A204.1 (cell line): Measurements from ENCODE around the gene CDH23.

Experiments used
- FAIRE-seq: peaks from 2 replicates; lab custom pipeline; 2012; peaks lifted over from hg19 to GRCh38; lab: Jason Lieb, UNC

The CDH23 gene

DNA sequence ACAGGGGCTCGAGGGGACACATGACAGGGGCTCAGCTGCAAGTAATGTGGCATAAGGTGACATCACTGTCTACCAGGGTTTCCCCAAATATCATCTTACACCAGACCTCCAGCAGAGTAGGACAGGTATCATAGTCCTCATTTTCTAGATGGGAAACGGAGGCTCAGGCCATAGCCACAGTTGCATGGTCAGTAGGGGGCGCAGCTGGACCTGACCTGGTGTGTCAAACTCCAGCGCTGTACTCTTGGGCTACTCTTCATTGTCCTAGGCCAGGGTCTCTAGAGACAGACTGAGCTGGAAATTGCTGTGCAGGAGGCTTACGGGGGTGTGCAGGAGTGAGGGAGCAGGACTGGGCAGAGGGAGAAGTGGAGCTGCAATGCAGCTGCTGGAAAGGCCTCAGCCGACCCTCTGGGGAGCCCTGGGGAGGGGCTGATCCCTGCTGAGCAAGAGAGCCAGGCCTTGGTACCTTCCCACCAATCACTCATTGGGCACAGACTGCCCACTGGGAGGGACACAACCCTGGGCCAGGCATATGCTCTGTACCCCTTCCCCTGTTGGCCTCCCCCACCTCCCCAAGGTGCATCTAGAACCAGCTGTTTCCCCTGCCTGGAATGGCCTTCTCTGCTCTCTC, 89.9 kb downstream of the CDH23 start:
- no peak for FAIRE-seq

DNA sequence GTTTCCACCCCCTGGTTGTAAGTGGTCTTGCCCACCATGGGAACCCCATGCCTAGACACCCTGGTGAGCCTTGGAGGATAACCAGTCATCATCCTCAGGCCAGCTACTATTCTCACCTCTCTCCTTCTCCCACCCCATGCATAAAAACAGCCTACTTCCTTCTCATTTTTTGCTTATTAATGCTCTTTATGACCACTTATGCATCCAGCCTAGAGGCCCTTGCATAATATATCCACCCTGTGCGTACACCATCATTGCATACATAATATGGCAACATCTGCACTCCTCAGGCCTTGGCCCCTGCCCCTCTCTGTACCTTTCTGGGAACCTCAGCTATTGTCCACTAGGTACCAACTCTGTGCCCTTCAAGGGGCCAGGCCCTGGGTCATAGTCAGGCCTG, 91.0 kb downstream of the CDH23 start:
- no peak for FAIRE-seq

DNA sequence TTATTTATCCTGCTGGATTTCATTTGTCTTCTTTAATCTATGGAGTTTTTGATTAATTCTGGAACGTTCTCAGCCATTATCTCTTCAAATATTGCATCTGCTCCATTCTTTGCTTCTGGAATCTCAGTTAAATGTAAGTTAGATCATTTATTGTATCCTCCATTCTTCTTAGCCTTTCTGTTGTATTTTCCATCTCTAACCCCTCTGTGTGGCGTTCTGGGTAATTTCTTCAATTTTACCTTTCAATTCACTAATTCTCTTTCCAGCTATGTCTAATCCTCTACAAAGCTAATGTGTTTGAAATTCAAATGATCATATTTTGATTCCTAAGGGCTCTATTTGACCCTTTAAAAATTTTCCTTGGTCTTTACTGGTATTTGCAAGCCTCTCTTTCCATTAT, 92.4 kb downstream of the CDH23 start:
- no peak for FAIRE-seq

DNA sequence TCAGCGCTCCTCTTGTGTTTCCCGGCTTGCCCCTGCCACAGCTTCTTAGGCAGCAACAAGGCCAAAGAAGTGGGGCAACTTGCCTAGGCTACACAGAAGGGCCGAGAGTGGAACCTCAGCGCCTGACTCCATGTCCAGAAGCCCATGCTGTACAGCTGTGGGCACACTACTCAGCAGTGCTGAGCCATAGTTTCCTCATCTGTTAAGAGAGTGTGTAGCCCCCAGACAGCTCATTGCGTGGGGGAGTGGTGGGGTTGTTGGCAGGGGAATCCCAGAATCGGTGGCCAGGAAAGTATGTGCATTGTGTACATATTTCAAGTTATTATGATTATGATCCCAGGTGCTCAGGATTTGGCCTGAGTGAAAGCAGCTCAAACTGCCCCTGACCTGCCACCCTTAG, 96.2 kb downstream of the CDH23 start:
- FAIRE-seq: no peak

DNA sequence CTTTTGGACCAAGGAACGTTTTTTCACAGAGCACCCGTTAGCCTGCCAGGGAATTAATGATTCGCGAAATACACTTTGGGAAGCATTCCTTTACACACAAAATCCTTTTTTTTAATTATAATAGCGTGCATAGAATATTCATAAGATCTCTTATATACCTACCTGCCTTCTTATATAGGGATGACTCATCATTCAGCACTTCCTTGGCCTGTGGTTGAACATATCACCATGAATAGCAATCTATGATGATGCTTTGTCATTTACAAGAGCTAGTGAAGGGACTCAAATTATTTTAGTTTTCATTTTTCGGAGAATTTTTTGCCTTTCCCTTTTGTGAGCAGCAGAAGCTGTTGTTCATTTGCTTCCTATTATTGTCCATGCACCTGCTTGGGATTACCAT, 97.0 kb downstream of the CDH23 start:
- FAIRE-seq: no peak

DNA sequence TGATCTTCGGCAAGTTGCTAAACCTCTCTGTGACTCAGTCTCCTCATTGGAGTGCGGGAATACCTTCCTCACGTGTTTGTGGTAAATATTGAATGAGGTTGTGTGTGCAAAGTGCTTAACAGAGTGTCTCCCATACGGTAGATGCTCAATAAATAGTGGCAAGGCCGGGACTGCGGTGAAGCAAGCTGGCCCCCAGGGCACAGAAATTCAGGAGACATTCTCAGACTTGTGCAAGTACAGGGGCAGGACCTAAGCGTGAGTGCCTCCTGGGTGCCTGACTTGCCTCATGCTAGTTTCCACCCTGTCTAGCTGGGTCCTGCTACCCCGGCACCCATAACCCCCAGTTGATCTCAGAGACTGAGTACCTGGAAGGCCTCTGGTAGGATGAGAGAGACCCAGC, 97.8 kb downstream of the CDH23 start:
- FAIRE-seq: no peak

DNA sequence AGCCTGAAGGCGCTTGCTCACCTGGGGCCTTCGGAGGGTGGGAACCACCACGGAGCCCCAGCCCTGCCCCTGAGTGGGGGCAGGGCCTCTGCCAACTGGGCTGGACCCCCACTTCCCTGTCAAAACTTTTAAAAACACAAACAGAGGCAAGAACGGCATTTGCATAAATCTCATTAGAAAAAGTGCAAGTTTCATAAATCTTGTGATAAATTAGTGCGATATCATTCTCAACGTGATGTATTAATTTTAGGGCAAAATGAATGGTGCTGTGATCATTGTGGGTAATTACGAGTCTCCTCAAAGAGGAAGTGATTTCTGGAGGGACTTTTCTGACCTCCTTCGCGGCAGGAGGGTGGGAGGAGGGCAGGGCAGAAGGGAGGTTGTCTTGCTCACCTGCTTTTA, 98.3 kb downstream of the CDH23 start:
- no peak for FAIRE-seq

DNA sequence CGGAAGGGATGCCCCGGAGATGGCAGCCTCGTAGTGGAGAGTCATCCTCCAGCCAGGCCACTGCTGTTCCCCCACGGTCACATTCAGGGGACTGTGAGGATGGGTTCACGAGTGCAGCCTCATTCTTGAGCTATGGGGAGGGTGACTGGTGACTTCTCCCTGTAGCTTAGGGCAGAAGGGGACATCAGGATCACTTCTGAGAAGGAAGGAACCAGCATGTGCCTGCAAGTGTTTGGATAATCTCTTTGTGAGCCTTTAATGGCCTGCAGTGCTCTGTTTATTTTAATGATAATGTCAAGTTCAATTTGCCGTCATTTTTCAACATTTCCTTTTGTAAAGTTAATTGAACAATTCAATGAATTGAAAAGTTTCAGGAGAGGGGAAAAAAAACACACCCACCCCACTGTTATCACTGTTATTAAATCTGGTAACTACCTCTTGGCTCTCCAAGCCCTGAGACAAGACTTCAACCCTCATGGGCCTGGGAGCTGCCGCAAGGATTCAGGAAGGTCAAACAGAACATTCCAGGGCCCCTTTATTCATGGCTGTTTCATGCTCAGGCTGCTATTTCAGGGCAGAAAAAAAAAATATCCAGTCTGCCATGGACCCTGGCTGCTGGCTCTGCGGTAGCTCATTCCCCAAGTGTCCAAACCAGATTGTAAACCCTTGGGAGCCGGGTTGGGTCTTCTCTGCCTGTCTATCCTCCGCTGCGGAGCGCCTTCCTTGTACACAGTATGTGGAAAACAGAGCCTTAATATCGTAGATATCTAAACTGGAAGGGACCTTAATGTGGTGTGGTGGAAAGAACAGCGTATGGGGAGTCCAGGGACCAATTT, 100.4 kb downstream of the CDH23 start:
- FAIRE-seq: no peak

DNA sequence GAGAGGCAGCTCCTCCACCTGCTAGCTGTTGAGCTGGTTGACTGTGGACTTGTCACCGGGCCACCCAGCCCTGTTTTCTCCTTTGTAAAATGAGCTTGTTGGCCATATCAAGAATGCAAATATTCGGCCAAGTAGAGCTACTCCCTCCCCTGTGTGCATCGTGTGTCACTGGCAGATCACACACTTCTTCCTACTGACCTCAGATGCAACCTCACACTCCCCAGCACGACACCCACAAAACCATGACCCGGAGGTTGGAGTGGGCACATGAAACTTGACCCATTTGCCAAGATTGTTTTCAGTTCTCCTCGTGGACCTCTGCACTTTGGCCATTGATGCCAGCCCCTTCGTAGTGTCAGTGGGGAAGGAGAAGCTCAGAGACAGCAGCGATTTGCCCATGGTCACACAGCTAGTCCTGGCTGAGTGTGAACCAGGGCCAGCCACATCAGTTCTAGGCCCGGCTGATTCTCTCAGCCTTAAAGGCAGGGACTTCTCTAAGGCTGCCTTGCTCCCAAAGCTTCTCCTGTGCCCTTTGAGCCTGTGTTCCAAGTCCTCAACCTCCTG, 101.1 kb downstream of the CDH23 start:
- no peak for FAIRE-seq

DNA sequence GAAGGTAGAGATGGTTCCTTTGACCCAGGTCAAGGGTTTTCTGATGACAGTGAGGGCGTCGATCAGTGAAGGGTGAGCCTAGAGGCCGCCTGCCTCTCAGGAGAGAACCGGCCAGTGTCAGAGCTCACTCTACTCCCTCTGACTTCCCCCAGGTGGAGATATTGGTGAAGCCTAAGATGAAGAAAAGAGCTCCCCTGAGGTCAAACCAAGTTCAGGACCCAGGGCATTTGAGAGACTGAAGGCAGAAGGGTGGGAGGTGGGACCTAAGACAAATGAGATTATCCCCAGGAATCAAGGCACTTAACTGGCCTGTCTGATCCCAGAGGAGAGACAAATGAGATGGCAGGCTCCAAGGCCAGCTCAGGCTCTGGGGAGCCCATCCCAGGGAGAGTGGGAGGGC, 104.7 kb downstream of the CDH23 start:
- FAIRE-seq: no peak

DNA sequence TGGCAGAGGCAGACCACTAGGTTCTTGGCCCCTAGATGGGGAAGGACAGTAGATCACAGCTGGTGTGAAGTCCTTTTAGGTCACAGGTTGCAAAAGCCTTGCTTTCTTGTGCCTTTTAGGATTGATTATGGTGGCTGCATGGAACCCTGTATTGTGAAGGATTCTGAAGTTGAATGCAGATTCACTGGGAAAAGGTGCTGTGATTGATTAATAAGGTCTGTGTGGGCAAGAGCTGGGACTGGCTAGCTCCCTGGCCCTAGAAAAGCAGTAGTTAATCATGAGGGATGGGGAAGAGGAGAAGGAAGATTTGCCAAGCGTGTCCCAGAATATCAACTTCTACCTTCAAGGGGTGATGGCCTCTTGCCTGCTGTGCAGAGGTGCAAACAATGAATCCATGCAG, 105.5 kb downstream of the CDH23 start:
- no peak for FAIRE-seq

DNA sequence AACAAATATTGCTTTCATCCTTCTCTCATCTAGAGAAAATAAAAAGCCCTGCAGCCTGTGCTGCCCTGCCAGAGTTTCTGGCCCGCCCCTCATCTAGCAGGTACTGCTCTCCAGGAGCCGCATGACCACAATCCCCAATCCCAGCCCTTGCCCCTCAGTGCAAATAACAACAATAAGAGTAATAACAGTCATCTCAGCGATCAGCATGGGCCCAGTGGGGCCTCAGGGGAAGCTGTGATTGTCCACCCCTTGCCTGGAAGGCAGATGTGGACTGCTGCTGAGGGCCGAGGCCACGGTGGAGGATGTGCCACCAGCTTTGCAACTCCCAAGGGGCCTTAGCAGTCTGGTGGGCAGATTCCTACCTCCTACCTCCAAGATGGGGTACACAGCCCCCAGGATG, 106.1 kb downstream of the CDH23 start:
- FAIRE-seq: no peak

DNA sequence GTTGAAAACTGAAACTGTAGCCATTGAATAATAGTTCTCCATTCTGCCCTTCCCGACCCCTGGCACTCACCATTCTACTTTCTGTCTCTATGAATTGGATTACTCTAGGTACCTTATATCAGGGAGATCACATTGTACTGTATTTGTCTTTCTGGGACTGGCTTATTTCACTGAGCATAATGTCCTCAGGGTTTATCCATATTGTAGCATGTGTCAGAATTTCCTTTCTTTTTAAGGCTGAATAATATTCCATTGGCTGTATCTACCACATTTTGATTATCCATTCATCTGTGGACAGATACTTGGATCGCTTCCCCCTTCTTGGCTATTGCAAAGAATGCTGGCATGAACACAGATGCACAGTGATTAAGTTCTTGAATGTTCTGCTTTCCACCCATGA, 107.4 kb downstream of the CDH23 start:
- no peak for FAIRE-seq

DNA sequence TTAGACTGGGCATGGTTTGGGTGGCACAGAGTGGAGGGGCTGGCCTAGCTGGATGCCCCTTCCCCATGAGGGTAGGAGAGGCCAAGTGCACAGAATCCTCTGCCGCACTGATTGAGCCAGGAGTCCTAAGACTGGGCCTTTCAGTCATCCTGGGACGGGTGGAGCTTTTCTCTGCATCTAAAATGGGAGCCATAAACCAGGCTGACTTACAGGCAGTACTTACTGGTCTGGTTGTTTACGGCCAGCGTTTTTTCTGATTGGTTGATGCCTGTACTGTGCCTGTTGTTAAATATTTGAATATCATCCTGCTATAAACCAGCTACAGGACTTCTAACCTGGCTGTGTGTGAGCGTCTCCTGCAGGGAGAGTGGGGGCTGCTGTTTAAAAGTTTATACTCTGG, 107.8 kb downstream of the CDH23 start:
- FAIRE-seq: no peak

DNA sequence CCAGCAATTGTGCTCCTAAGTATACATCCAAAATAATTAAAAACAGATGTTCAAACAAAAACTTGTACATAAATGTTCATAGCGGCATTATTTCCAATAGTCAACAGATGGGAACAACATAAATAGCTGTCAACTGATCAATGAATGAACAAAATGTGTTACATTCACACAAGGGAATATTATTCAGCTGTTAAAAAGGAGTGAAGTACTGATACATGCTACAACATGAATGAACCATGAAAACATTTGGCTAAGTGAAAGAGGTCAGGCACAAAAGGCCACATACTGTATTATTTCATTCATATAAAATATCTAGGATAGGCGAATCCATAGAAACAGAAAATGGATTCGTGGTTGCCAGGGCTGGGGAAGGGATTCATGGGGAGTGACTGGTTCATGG, 109.1 kb downstream of the CDH23 start:
- FAIRE-seq: no peak

DNA sequence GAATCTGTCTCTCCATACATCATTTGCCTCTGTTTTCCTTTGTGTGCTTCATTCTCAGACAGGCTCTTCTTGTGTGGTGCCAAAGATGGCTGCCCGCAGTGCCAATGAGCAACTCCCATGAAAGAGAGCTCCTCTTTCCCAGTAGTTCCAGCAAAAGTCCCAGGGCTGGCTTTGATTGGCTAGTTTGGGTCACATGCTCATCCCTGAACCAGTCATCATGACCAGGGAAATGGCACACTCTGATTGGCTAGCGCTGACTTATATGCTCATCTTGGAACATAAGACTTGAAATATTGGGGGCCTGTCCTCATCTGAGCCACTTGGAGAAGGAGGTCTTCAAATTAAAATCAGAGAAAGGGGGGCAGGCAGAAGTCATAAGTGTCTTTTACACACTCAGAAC, 112.7 kb downstream of the CDH23 start:
- FAIRE-seq: no peak

DNA sequence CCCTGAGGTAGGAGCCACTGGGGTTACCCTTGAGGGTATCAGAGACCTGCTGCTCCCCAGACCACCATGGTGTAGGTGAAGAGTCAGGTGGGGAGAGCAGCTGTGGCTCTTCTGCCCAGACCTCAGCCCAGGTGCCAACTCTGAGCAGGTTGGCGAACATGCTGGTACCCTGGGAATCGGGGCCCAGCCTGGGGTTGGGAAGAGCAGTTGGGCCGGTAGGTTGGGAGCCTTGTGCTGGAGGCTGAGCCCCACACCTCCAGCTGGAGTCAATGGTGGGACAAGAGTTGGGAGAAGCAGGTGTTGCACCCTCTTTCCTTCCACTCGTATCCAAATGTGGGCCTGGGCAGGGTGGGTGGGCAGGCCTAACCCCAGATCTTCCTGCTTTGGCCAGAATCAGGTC, 114.5 kb downstream of the CDH23 start:
- no peak for FAIRE-seq

DNA sequence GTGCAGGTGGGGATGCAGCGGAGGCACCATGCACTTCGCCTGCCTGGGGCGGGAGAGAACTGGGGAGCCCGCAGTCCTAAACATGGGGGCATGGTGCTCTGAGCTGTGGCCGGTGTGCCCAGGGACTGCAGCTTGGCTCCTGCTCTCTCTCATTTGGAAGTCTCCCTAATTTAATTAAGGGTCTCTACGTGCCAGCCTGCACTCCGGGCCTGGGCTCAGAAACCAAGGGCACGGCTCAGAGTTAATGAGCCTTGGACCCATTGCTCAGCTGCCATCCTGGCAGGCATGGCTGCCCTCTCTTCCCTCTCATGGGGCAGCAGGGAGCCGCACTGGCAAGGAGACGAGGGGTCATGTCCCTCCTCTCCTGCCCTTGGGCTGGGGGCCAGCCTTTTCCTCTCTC, 115.6 kb downstream of the CDH23 start:
- no peak for FAIRE-seq

DNA sequence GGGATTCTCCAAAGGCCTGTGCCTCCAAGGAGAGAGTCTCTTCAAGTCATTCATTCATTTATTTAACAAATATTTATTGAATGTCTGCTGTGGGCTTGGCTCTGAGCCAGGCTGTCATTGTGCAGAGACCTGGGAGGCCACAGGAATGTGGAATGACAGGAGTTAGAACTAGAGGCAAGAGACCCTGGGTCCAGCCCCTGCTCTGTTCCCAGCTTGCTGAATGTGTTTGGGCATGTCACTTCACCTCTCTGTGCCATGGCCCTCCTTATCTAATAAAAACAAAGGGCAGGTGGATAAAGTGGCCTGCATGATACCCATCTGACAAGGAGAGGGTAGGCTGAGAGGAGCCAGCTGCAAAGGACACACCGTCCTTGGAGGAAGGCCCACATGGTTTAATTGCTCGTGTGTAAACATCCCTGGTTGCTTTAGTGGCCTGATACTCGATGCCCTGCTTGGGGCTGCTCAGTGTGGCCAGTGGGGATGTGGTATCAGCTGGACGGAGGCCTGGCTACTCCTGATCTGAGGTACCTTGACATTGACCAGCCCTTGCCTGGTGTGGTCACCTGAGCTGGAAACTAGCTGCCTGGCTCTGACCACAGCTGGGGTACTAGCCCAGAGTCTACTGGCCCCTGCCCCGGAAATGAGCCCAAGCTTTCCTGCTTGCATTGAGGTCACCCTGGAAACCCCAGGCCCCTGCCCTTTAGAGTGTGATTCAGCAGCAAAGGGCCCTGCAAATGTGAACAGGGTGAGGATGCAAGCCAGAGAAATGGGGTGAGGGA, 116.2 kb downstream of the CDH23 start:
- no peak for FAIRE-seq

DNA sequence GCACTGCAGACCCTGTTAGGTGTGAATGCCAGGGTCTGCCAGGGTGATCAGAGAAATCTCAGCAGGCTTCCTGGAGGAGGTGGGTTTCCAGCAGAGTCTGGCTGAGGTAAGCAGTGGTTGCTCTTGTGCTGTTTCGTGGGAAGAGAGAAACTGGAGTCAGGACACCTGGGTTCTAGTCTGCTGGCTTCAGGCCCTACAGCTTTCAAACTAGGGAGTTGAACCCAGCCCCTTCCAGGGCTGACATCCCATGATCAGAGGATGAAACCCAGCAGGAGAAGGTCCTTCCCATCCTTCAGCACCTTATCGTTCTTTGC, 116.8 kb downstream of the CDH23 start:
- FAIRE-seq: no peak

DNA sequence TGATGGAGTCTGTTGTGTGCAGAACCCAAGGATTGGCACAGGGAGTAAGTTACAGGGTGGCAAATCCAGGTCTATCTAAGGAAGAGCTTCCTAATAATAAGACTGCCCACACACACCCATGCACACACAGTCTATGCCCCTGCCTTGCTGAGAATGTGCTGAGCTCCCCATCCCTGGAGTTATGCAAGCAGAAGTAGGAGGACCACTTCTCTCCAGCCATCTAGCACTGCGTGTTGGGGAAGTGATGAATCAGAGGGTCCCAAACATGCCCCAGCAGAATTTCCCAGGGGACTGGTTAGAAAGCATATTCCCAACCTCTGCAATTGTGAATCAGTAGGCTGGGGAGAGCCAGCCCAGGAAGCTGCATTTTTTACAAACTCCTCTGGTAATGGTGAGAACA, 117.2 kb downstream of the CDH23 start:
- FAIRE-seq: no peak

DNA sequence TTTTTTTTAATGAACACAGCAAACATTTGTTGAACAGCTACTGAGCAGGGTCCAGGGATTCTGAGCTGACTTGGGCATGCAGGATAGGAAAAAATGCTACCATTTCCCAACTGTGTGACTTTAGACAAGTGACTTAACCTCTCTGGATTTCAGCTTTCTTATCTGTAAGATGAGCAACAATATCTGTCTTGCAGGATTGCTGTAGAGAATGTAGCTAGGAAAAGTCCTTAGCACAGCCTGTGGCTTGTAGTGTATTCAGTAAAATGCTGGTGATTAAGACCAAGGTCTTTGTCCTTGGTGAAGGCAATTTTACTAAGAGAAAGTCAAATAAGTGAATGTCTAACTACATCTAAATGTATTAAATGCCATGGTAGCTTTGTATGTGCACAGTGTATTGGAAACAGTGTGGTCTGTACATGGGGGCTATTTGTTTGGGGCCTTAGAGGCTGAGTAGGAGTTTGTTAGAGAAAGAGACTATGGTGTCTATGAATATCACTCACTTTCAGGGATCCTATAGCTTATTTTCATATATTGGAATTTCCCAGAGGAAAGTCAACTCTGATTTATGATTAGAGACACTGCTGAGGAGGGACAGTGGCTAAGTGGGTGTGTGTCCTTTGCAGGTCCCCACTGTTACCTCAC, 118.9 kb downstream of the CDH23 start:
- no peak for FAIRE-seq

DNA sequence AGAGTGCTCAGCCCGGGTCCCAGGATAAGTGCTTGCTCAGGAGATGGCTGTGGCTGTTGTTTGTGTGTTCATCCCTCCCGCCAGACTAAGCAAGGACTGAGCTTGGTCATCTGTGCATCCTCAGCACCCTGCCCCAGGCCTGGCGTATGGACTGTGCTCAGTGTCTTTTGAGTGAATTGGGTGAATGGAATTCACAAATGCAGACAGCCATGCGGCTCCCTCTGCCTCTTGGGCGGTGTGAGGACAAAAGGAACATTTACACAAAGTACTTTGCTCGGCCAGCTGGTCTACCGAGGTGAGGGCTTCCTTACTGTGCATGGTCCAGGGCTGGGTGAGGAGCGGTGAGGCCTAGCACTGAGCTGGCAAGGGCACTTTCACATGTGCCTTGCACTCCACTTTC, 120.2 kb downstream of the CDH23 start:
- no peak for FAIRE-seq
